ENCODE results near the gene COLEC12.

GRCh38 chr18:400456-400855 is 100.0 kb downstream of the COLEC12 start:
- no peak for TF ChIP-seq CTCF (IDR thresholded peaks at IDR 0.05)
- TF ChIP-seq POLR2A (IDR thresholded peaks at IDR 0.05) = no peak
